ENCODE measurements around the gene NUP98. TPM values are rescaled to one million over a fixed set of nuclear protein-coding genes. Genes with fewer than 3 reads are reported as not detected.

The NUP98 gene
- total RNA-seq, 4 donors from 2014 or later: 73.8 to 205 (median 110) TPM

- no peak for TF ChIP-seq CTCF (IDR thresholded peaks at IDR 0.05)
These were observed 161.5 kb downstream of the NUP98 start for GRCh38 chr11:3635641-3636375.

DNA sequence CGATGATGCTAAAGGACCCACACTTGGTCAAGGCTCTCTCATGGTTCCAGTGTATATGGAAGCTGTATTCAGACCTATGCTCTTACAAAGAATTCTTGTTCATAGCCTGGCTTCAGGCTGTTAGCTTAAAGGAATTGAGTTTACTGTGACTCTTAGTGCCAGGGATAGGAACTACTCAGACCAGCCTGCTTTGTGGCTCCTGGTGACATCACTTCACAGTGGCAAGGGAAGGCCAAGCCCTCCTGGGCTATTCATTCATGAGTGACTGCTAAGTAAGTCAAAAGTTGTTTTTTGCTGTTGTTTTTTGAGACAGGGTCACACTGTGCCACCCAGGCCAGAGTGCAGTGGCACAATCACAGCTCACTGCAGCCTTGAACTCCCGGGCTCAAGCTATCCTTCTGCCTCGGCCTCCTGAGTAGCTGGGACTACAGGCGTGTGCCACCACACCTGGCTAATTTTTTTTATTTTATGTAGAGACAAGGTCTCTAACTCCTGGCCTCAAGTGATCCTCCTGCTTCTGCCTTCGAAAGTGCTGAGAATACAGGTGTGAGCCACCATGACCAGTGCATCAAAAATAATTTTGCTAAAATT is 165.2 kb downstream of the NUP98 start:
- DNase-seq (ENCODE audit: low spot score) (no peak), ATAC-seq (ENCODE audit: low FRiP score) (no peak)
- no peak for TF ChIP-seq CTCF (IDR thresholded peaks at IDR 0.05)

More at GRCh38 chr11:3635641-3636375, 161.5 kb downstream of the NUP98 start:
- ATAC-seq (ENCODE audit: low FRiP score): no peak
- DNase-seq (ENCODE audit: low spot score): no peak

DNA sequence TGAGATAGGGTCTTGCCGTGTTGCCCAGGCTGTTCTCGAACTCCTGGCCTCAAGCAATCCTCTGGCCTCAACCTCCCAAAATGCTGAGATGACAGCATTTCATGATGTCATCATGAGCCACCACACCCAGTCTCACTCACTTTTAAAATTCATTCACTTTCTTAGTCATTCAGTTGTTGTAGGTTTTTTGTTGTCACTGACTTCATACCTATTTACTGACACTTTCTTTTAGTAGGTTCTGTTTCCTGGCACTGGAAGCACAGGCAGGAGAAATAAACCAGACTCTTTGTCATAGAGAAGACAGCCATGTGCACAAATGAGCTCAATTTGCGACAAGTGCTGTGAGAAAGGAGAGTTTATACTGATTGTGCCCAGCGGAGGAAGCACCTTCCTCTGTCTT is 166.0 kb downstream of the NUP98 start:
- DNase-seq (ENCODE audit: low spot score): no peak
- no peak for ATAC-seq (ENCODE audit: low FRiP score)
- TF ChIP-seq CTCF (IDR thresholded peaks at IDR 0.05): no peak

- DNase-seq (ENCODE audit: low spot score) (no peak), ATAC-seq (ENCODE audit: low FRiP score) (no peak)
- no peak for TF ChIP-seq CTCF (IDR thresholded peaks at IDR 0.05)
These were observed 170.1 kb downstream of the NUP98 start for GRCh38 chr11:3627291-3627690.

GRCh38 chr11:3626250-3626960 is 170.9 kb downstream of the NUP98 start:
- DNase-seq (ENCODE audit: low spot score): no peak
- no peak for ATAC-seq (ENCODE audit: low FRiP score)
- no peak for TF ChIP-seq CTCF (IDR thresholded peaks at IDR 0.05)

Small RNA genes within 50 kb of the gene (small RNA-seq; reads per million reads assigned to genes)
- gene RF00019: not detected
- not detected for gene RNU6-1143P
- not detected for gene RNU7-50P

Other genes with a start within 250 kb of the NUP98 start
- under 1 TPM in 2 of 4 donors, not detected in 2; 0.63 to 0.65 TPM for gene ART5, start 155.6 kb downstream of the NUP98 start, total RNA-seq
- not detected for gene ART1, start 152.4 kb downstream of the NUP98 start, total RNA-seq
- 1 to 10 TPM; 1.1 to 4.7 (median 2.6) TPM for gene CHRNA10, start 126.2 kb downstream of the NUP98 start, total RNA-seq
- 10 to 100 TPM in 2 of 4 donors, 1 to 10 TPM in 2; 6.2 to 12.3 (median 10.2) TPM for gene PGAP2, start 11.0 kb upstream of the NUP98 start, total RNA-seq
- gene RHOG, start 43.4 kb upstream of the NUP98 start, total RNA-seq: 10 to 100 TPM; 53.2 to 90.3 (median 67.8) TPM
- gene STIM1, start 58.1 kb upstream of the NUP98 start, total RNA-seq: 10 to 100 TPM; 42.2 to 71.0 (median 51.1) TPM